Endothelial cell of umbilical vein (primary cell): ENCODE results near the gene FAM120C.

Source experiments
- GATA2 ChIP-seq: IDR thresholded peaks from 2 replicates; pipeline ENCODE4 v1.7.0; 2011; ENCODE audit warnings: low read depth, mild to moderate bottlenecking, moderate library complexity, mixed read lengths, low read length; ENCODE audit not compliant: insufficient read length, insufficient read depth
- POLR2AphosphoS5 ChIP-seq: IDR thresholded peaks from 2 replicates; pipeline ENCODE4 v1.6.1; 2012; ENCODE audit warnings: low read depth, mild to moderate bottlenecking, control low read depth, low read length, moderate library complexity; ENCODE audit not compliant: insufficient read depth
- TF ChIP-seq, protein P1 (sequence below), 2 donors: IDR thresholded peaks; 1 replicate in 1 of 2; 2 replicates in 1 of 2; pipeline ENCODE4 v1.5.1; 2011; ENCODE audit warnings: low read length in 2 of 2, mild to moderate bottlenecking in 2 of 2, moderate library complexity in 2 of 2, control low read depth in 1 of 2, inconsistent platforms in 1 of 2, low read depth in 1 of 2; ENCODE audit not compliant: insufficient read depth in 1 of 2; ENCODE audit errors: extremely low read depth in 1 of 2

DNA sequence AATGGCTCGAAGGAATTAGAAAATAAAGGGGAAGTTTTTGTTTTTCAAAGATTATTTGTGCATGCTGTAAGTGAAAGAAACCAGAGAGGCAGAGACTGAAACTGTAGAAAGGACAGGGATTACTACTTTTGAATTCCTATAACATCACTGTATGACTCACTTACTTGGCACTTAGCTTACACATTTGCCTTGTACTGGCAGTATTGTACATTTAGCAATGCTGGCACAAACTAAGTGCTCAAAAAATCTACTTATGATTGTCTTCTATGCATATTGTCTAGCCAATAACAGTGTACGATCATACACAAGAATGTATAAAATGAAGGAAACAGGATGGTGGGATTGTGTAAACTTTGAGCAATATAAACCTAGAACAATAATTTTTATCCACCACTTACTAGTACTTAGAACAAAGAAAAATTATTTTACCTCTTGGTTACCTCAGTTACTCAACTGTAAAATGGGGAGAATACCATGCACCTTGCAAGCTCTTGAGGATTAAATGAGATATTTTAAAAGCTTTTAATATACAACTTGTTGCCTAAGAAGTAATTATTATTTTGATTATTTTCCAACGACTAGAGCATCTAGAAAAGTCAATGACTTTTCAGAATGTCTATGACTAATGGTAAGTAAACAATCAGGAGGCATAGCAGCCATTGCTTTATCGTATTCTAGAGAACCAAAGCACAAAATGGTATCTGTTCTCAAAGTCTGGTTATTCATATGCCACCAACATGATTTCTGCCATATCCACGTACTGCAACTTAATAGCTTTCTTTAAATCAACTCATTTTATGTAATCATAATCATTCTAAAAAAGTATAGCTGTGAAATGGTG is 4.7 kb downstream of the FAM120C start:
- TF ChIP-seq, protein P1, sequence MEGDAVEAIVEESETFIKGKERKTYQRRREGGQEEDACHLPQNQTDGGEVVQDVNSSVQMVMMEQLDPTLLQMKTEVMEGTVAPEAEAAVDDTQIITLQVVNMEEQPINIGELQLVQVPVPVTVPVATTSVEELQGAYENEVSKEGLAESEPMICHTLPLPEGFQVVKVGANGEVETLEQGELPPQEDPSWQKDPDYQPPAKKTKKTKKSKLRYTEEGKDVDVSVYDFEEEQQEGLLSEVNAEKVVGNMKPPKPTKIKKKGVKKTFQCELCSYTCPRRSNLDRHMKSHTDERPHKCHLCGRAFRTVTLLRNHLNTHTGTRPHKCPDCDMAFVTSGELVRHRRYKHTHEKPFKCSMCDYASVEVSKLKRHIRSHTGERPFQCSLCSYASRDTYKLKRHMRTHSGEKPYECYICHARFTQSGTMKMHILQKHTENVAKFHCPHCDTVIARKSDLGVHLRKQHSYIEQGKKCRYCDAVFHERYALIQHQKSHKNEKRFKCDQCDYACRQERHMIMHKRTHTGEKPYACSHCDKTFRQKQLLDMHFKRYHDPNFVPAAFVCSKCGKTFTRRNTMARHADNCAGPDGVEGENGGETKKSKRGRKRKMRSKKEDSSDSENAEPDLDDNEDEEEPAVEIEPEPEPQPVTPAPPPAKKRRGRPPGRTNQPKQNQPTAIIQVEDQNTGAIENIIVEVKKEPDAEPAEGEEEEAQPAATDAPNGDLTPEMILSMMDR (IDR thresholded peaks at IDR 0.05; ENCODE audit: extremely low read depth in 1 of 2, insufficient read depth in 1 of 2, low read depth in 1 of 2, low read length in 2 of 2): no peak
- TF ChIP-seq GATA2 (no peak), POLR2AphosphoS5 (no peak)
